ENCODE measurements around the gene SLIT1.

The SLIT1 gene

DNA sequence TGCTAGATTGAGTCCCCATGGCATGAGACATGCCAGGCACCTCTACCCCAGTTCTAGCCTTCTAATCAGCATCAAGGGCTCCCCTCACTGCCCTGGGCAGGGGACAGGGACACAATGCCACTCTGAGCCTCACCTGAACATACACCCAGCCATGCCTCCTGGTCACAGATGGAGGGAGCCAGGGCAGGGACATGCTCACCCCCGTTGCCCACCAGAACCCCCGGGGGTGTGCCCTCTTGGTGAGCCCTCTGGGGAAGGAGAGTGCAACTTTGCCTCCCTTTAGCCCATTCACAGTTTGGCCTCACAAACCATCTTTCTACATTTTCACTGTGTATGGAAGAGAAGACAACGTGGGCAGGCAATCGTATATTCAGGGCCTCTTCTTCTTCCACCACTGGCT, 186.4 kb downstream of the SLIT1 start:
- Histone ChIP-seq H3K4me3 (ENCODE audit: low read length) (no peak overlapping the region), H3K36me3 (ENCODE audit: control insufficient read depth, low read depth, low read length) (no peaks in the 10 kb centered on the region), H3K9ac (ENCODE audit: low read length) (no peak overlapping the region), H3K27me3 (ENCODE audit: control insufficient read depth, insufficient read depth, low read length) (no peaks in the 10 kb centered on the region), H3K27ac (ENCODE audit: low read length) (no peak overlapping the region), H3K9me3 (ENCODE audit: control insufficient read depth, low read depth, low read length) (no peaks in the 10 kb centered on the region), H3K4me1 (ENCODE audit: control insufficient read depth, low read depth, low read length) (no peaks in the 10 kb centered on the region)

DNA sequence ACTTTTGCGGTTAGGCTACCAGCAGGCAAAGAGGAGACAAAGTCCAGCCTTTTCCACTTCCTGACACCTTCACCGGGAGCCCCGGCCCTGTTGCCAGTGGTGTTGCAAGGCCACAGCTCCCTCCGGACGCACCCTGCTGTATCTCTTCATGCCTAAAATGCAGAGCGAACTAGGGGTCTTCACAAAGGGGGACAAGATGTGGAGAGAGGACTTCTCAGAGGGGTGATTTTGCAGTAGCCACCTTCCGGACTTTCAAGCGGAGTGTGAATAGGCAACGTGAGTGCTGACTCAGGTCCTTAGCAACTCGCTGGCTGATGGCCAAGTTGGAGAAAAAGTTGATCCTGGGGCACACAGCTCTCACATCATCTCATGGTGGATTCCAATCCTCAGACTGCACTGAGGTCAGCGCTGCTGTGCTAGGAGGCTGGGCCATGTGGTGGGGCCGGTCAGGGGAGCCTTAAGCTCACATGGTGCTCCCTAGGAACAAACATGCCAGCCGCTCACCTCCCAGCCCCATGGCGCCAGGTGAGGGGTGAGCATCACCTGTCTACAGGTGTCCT, 187.3 kb downstream of the SLIT1 start:
- no peak overlapping the region for H3K4me3 ChIP-seq (ENCODE audit: low read length)
- no peaks in the 10 kb centered on the region for H3K36me3 ChIP-seq (ENCODE audit: control insufficient read depth, low read depth, low read length)
- no peak overlapping the region for H3K27ac ChIP-seq (ENCODE audit: low read length)
- H3K4me1 ChIP-seq (ENCODE audit: control insufficient read depth, low read depth, low read length), result no peaks in the 10 kb centered on the region
- no peak overlapping the region for H3K9ac ChIP-seq (ENCODE audit: low read length)
- no peaks in the 10 kb centered on the region for H3K9me3 ChIP-seq (ENCODE audit: control insufficient read depth, low read depth, low read length)
- no peaks in the 10 kb centered on the region for H3K27me3 ChIP-seq (ENCODE audit: control insufficient read depth, insufficient read depth, low read length)

- H3K27me3 ChIP-seq (ENCODE audit: control insufficient read depth, insufficient read depth, low read length), result no peaks in the 10 kb centered on the region
- H3K27ac ChIP-seq (ENCODE audit: low read length), result no peak overlapping the region
Observed at GRCh38 chr10:96996275-96996965, 189.3 kb downstream of the SLIT1 start.

DNA sequence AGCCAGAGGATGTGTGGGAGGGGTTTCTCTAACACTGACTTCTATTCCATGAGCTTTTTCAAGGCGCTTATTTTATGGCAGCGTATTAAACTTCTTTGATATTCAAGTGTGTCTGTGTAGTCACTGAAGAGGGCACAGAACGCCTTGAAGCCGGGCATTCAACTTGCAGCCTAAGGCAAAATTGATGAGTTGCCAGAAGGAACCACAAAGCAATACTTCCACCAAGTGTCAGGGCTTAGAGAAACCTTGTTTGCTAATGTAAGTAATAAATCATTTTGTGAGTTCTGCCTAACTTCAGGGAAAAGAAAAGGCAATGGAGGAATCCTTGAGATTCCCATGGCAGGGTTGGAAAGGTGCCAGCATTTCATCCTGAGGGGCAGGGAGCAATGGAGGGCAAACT, 189.9 kb downstream of the SLIT1 start:
- H3K36me3 ChIP-seq (ENCODE audit: control insufficient read depth, low read depth, low read length), result no peaks in the 10 kb centered on the region
- no peak overlapping the region for H3K27ac ChIP-seq (ENCODE audit: low read length)
- H3K4me3 ChIP-seq (ENCODE audit: low read length), result no peak overlapping the region
- H3K9me3 ChIP-seq (ENCODE audit: control insufficient read depth, low read depth, low read length), result no peaks in the 10 kb centered on the region
- H3K27me3 ChIP-seq (ENCODE audit: control insufficient read depth, insufficient read depth, low read length), result no peaks in the 10 kb centered on the region
- no peak overlapping the region for H3K9ac ChIP-seq (ENCODE audit: low read length)
- H3K4me1 ChIP-seq (ENCODE audit: control insufficient read depth, low read depth, low read length), result no peaks in the 10 kb centered on the region

More at GRCh38 chr10:96996275-96996965, 189.3 kb downstream of the SLIT1 start:
- Histone ChIP-seq H3K36me3 (ENCODE audit: control insufficient read depth, low read depth, low read length) (no peaks in the 10 kb centered on the region), H3K4me1 (ENCODE audit: control insufficient read depth, low read depth, low read length) (no peaks in the 10 kb centered on the region), H3K9ac (ENCODE audit: low read length) (no peak overlapping the region), H3K4me3 (ENCODE audit: low read length) (no peak overlapping the region), H3K9me3 (ENCODE audit: control insufficient read depth, low read depth, low read length) (no peaks in the 10 kb centered on the region)

- H3K27me3 ChIP-seq (ENCODE audit: control insufficient read depth, insufficient read depth, low read length), result no peaks in the 10 kb centered on the region
- no peaks in the 10 kb centered on the region for H3K9me3 ChIP-seq (ENCODE audit: control insufficient read depth, low read depth, low read length)
- H3K27ac ChIP-seq (ENCODE audit: low read length), result no peak overlapping the region
- H3K4me3 ChIP-seq (ENCODE audit: low read length), result no peak overlapping the region
- H3K36me3 ChIP-seq (ENCODE audit: control insufficient read depth, low read depth, low read length), result no peaks in the 10 kb centered on the region
- H3K9ac ChIP-seq (ENCODE audit: low read length), result no peak overlapping the region
- H3K4me1 ChIP-seq (ENCODE audit: control insufficient read depth, low read depth, low read length), result no peaks in the 10 kb centered on the region
Observed at GRCh38 chr10:96992721-96993120, 193.0 kb downstream of the SLIT1 start.

DNA sequence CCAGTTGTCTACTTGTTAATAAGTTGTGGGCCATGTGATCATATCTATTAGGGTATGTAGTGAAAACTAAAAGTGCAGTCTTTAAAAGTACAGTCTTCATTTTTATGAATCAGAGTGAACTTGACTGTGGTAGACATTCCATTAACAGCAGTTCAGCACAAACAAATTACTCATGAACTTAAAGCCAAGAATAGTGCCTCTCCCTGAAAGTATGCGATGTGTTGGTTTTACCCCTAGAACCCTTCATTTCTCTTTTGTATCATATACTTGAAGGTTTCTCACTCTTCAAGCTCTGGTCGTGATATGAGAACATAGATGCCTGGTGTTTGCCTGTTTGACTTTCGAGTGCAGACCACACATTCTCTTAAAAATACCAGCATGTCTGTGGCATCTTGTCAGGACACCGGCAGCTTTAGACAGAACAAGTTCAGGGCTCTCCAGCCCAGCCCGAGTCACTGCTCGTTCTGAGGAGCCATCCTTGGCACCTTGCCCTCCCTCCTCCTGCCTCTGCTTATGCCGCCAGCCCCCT, 194.4 kb downstream of the SLIT1 start:
- H3K27ac ChIP-seq (ENCODE audit: low read length), result no peak overlapping the region
- no peaks in the 10 kb centered on the region for H3K9me3 ChIP-seq (ENCODE audit: control insufficient read depth, low read depth, low read length)
- no peak overlapping the region for H3K4me3 ChIP-seq (ENCODE audit: low read length)
- H3K27me3 ChIP-seq (ENCODE audit: control insufficient read depth, insufficient read depth, low read length), result no peaks in the 10 kb centered on the region
- no peaks in the 10 kb centered on the region for H3K4me1 ChIP-seq (ENCODE audit: control insufficient read depth, low read depth, low read length)
- H3K36me3 ChIP-seq (ENCODE audit: control insufficient read depth, low read depth, low read length), result no peaks in the 10 kb centered on the region
- no peak overlapping the region for H3K9ac ChIP-seq (ENCODE audit: low read length)

DNA sequence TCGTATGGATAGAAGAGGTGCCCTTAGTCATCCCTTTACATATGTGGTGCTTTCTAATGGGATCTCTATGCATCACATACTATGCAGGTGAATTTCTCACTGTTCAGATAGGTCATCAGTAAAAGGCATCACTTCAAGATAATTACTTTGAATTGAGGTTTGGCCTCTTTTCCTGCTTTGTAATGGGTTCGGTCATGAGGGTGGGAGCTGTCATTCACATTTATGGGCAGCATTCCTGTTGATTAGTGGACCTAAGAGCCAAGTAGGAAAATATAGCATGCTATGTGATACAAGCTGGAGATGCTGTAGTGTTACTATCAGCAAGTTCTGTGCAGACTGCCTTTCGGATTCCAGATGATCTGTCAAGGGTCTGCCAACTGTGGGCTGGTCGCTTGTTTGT, 197.3 kb downstream of the SLIT1 start:
- Histone ChIP-seq H3K36me3 (ENCODE audit: control insufficient read depth, low read depth, low read length) (no peaks in the 10 kb centered on the region), H3K4me1 (ENCODE audit: control insufficient read depth, low read depth, low read length) (peaks cover 20% of the 10 kb centered on the region), H3K4me3 (ENCODE audit: low read length) (no peak overlapping the region), H3K27me3 (ENCODE audit: control insufficient read depth, insufficient read depth, low read length) (no peaks in the 10 kb centered on the region), H3K9me3 (ENCODE audit: control insufficient read depth, low read depth, low read length) (no peaks in the 10 kb centered on the region), H3K9ac (ENCODE audit: low read length) (no peak overlapping the region), H3K27ac (ENCODE audit: low read length) (no peak overlapping the region)

DNA sequence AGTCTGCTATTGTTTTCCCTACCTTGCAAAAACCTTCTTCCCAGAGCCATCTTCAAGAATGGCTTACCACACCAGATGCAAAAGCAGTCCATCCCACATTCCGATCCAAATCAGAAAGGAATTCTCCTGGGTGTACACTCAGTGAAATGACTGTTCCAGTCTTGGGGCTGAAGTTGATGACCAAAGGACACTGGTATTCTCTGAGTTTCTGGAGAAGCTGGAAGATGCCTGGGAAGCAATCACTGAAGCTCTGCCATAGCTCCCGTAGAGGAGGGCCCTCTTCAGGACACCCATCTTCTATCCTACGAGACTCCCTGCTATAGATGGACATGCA, 197.9 kb downstream of the SLIT1 start:
- Histone ChIP-seq H3K27me3 (ENCODE audit: control insufficient read depth, insufficient read depth, low read length) (no peaks in the 10 kb centered on the region), H3K36me3 (ENCODE audit: control insufficient read depth, low read depth, low read length) (no peaks in the 10 kb centered on the region), H3K27ac (ENCODE audit: low read length) (no peak overlapping the region), H3K4me1 (ENCODE audit: control insufficient read depth, low read depth, low read length) (peaks cover 20% of the 10 kb centered on the region), H3K9me3 (ENCODE audit: control insufficient read depth, low read depth, low read length) (no peaks in the 10 kb centered on the region), H3K4me3 (ENCODE audit: low read length) (no peak overlapping the region), H3K9ac (ENCODE audit: low read length) (no peak overlapping the region)

- Histone ChIP-seq H3K27ac (ENCODE audit: low read length) (no peak overlapping the region), H3K9me3 (ENCODE audit: control insufficient read depth, low read depth, low read length) (no peaks in the 10 kb centered on the region), H3K36me3 (ENCODE audit: control insufficient read depth, low read depth, low read length) (no peaks in the 10 kb centered on the region), H3K4me1 (ENCODE audit: control insufficient read depth, low read depth, low read length) (peaks cover 20% of the 10 kb centered on the region), H3K4me3 (ENCODE audit: low read length) (no peak overlapping the region), H3K27me3 (ENCODE audit: control insufficient read depth, insufficient read depth, low read length) (no peaks in the 10 kb centered on the region), H3K9ac (ENCODE audit: low read length) (no peak overlapping the region)
Observed at GRCh38 chr10:96987141-96987841, 198.5 kb downstream of the SLIT1 start.

- peaks cover 20% of the 10 kb centered on the region for H3K4me1 ChIP-seq (ENCODE audit: control insufficient read depth, low read depth, low read length)
- no peak overlapping the region for H3K9ac ChIP-seq (ENCODE audit: low read length)
- no peaks in the 10 kb centered on the region for H3K9me3 ChIP-seq (ENCODE audit: control insufficient read depth, low read depth, low read length)
- no peaks in the 10 kb centered on the region for H3K27me3 ChIP-seq (ENCODE audit: control insufficient read depth, insufficient read depth, low read length)
- H3K4me3 ChIP-seq (ENCODE audit: low read length), result no peak overlapping the region
- H3K27ac ChIP-seq (ENCODE audit: low read length), result no peak overlapping the region
- H3K36me3 ChIP-seq (ENCODE audit: control insufficient read depth, low read depth, low read length), result peaks cover 1% of the 10 kb centered on the region
Observed at GRCh38 chr10:96986200-96986856, 199.4 kb downstream of the SLIT1 start.

DNA sequence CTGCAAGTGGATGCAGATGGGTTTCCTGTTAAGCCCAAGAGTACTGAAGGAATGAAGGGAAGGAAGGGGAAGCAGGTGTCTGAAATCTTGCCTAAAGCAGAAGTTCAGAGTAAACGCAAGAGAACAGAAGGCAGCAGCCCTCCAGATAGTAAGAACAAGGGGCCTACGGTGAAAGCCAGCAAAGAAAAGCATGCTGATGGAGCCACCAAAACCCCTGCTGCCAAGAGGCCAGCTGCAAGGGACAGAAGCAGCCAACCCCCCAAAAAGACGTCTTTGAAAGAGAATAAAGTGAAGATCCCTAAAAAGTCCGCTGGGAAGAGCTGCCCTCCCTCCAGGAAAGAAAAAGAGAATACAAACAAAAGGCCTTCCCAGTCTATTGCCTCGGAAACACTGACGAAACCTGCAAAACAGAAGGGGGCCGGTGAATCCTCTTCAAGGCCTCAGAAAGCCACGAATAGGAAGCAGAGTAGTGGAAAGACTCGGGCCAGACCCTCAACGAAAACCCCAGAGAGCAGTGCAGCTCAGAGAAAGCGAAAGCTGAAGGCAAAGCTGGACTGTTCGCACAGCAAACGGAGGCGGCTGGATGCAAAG, 201.1 kb downstream of the SLIT1 start:
- no peaks in the 10 kb centered on the region for H3K27me3 ChIP-seq (ENCODE audit: control insufficient read depth, insufficient read depth, low read length)
- H3K9me3 ChIP-seq (ENCODE audit: control insufficient read depth, low read depth, low read length), result no peaks in the 10 kb centered on the region
- no peak overlapping the region for H3K27ac ChIP-seq (ENCODE audit: low read length)
- no peak overlapping the region for H3K9ac ChIP-seq (ENCODE audit: low read length)
- no peak overlapping the region for H3K4me3 ChIP-seq (ENCODE audit: low read length)
- H3K36me3 ChIP-seq (ENCODE audit: control insufficient read depth, low read depth, low read length), result peaks cover 7% of the 10 kb centered on the region
- H3K4me1 ChIP-seq (ENCODE audit: control insufficient read depth, low read depth, low read length), result peaks cover 20% of the 10 kb centered on the region

Data from iPS-18a (cell line).